Measurements from ENCODE around the gene MEAF6.

Gene MEAF6

GRCh38 chr1:37484325-37485051 lies 30.1 kb downstream of the MEAF6 start:
- no peak for DNase-seq (ENCODE audit: low spot score)

DNA sequence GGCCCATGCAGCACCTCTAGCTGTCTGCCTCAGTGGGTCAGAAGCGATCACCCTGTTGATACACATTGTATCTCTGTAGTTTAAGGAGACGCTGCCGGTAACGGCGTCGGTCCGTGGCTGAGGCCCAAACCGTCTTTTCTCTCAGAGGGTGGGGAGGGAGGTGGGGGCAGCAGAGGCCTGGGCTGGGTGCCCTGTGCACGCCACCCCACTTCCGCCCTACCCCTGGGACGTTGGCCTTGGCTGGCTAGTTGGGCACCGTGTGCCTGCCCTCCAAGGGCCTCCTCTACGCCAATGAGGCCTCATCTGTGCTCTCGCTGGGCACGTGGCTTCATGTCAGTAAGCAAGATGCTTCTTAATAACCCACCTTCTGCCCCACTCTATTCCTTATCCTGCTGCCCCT lies 30.8 kb downstream of the MEAF6 start:
- no peak for DNase-seq (ENCODE audit: low spot score)

DNA sequence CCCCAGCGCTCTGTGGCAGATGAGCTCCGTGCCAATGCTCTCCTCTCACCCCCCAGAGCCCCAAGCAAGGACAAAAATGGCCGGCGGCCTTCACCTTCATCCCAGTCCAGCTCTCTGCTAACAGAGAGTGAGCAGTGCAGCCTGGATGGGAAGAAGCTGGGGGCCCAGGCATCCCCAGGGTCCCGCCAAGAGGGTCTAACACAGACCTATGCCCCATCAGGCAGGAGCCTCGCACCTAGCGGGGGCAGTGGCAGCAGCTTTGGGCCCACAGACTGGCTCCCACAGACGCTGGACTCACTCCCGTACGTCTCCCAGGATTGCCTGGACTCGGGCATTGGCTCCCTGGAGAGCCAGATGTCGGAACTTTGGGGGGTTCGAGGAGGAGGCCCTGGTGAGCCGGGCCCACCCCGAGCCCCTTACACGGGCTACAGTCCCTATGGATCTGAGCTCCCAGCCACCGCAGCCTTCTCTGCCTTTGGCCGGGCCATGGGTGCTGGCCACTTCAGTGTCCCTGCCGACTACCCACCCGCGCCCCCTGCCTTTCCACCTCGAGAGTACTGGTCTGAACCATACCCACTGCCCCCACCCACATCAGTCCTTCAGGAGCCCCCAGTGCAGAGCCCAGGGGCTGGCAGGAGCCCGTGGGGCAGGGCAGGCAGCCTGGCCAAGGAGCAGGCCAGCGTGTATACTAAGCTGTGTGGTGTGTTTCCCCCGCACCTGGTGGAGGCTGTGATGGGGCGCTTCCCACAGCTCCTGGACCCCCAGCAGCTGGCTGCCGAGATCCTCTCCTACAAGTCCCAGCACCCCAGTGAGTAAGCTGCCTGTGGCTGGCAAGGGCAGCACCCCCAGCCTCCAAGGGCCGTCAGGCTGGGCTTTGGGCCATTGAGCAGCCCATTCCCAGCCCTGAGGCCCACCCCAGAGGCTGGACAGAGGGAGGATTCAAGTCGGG lies 31.5 kb downstream of the MEAF6 start:
- no peak for DNase-seq (ENCODE audit: low spot score)

- DNase-seq (ENCODE audit: low spot score), result no peak
These were observed 32.4 kb downstream of the MEAF6 start for GRCh38 chr1:37482004-37482785.

- no peak for DNase-seq (ENCODE audit: low spot score)
These were observed 33.1 kb downstream of the MEAF6 start for GRCh38 chr1:37481289-37482003.

GRCh38 chr1:37480581-37481288 lies 33.8 kb downstream of the MEAF6 start:
- DNase-seq (ENCODE audit: low spot score), result no peak

GRCh38 chr1:37480125-37480466 lies 34.5 kb downstream of the MEAF6 start:
- no peak for DNase-seq (ENCODE audit: low spot score)

- peak; percentile 84 for DNase-seq (ENCODE audit: low spot score)
These were observed 35.1 kb downstream of the MEAF6 start for GRCh38 chr1:37479255-37480124.

- DNase-seq (ENCODE audit: low spot score), result no peak
These were observed 35.7 kb downstream of the MEAF6 start for GRCh38 chr1:37478890-37479254.

- DNase-seq (ENCODE audit: low spot score), result peak; percentile 91
These were observed 36.1 kb downstream of the MEAF6 start for GRCh38 chr1:37478451-37478881.

DNA sequence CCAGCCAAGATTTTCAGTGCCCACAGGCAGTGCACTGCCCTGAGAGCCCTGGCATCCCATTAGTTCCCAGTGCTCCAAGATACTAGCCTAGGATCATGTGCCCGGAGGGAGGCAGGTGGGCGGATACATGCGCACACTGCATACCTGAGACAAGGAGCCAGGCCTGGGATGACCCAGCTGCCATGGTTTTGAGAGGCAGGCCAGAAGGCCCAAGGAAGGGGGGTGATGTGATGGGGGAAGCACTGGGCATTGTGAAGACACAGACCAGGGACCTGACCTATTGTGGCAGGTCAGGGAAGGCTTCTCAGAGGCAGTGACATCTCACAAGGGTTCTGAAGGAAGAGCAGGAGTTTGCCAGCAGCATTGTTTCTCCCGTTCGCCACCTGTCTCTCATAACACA lies 36.6 kb downstream of the MEAF6 start:
- no peak for DNase-seq (ENCODE audit: low spot score)

GRCh38 chr1:37477198-37477931 lies 37.2 kb downstream of the MEAF6 start:
- peak; percentile 50 for DNase-seq (ENCODE audit: low spot score)

DNA sequence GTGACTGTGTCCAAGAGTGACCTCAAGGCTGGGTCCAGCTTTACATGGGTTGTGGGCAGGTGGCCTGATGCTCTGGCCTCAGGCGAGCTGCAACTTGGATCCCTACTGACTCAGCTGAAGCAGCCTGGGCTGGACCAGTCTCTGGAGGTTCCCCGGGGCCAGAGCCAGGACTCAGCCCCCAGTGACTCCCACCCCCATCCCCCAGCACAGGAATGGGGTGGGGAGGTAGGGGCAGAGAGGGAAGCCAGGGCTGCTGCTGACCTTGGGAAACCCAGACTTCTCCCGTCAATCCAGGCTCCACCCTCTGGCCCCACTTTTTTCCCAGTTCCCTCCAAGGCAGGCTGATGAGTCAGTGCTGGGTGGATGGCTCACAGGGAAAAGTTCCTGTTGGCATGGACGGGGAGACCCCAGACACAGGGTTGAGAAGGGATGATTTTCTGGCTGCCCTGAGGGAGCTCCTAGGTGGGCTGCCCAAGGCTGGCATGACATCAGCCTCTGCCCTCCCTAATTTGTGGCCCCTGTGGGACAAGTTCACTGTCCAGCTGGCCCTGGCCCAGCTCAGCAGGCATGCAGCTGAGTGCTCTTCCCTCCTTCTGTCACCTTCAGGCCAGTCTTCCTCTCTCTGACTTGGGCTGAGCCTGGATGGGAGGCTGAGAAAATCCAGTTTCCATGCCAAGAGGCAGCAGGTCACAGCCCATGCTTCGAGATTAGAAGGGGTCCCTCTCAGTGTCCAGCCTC lies 37.9 kb downstream of the MEAF6 start:
- DNase-seq (ENCODE audit: low spot score), result peak; percentile 87

- no peak for DNase-seq (ENCODE audit: low spot score)
These were observed 38.5 kb downstream of the MEAF6 start for GRCh38 chr1:37476087-37476452.

- DNase-seq (ENCODE audit: low spot score), result peak; percentile 45
These were observed 39.0 kb downstream of the MEAF6 start for GRCh38 chr1:37475380-37476086.

DNA sequence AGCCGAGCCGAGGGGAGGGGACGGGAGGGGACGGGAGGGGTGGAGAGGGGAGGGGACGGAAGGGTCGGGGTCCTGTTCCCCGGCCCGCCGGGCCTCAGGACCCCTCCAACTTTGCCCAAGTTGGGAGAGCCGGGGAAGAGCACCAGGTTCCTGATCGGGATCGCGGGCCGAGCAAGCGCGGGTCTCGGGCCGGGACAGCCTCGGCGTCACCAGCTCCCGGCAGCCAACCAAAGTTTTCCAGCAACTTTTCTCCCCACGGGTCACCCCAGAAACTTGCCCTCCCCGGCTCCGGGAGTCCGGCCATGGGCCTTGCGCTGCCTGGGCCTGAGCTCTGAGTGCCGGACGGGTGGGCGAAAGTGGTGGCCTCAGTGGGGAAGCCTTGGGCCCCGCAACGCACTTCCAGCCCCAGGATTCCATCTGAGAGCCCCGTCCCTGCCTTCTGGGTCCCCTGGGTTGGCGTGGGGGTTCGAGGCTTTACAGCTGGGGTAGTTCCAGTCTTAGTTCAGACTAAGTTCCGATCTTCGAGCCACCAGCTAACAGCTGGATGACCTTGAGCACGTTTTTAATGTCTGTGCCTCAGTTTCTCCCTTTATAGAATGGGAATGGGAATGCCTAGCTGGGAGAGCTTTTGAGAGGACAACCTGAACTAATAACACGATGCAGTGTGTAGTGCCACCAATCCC lies 39.7 kb downstream of the MEAF6 start:
- peak; percentile 41 for DNase-seq (ENCODE audit: low spot score)

GRCh38 chr1:37474046-37474696 lies 40.4 kb downstream of the MEAF6 start, which contains the start of gene ZC3H12A:
TSS of gene ZC3H12A (plus strand) at chr1:37474580. CDS start at chr1:37475497, 917 bp downstream.
- DNase-seq (ENCODE audit: low spot score), result peak; percentile 90

Data from RKO (cell line).